ENCODE results near the gene IQCF2.

DNA sequence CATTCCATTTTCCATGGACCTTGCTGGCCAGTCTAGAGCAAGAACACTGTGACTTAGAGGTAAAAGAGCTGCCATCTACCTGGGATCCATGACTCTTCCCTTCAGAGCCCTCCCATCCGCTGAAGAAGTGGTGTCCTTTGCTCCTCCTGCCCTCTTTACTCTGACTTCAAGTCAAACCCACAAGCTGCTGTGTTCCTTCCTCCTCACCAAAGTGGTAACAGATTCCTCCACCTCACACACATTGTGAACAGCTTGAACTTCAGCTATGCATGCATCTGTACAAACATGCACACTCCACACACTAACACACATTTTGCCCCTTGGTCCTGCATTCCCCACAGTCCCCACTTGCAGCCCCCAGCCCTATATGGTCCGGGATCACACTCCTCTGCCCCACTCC, 13.0 kb downstream of the IQCF2 start:
- no peak for TF ChIP-seq SP1 (IDR thresholded peaks at IDR 0.05)
- no peak for TF ChIP-seq BHLHE40 (IDR thresholded peaks at IDR 0.05; ENCODE audit: borderline replicate concordance)

Data from HEK293T (cell line).